GM12878 (cell line): ENCODE data around the gene FLT1. TPM values are rescaled to one million over a fixed set of nuclear protein-coding genes. Genes with fewer than 3 reads are reported as not detected.

Experiments used
- ATAC-seq: fragments of 200-7000 bp; cut with Tn5 transposase; 3 replicates; pipeline ENCODE4 v1.9.1; 2020; ENCODE audit warnings: mild to moderate bottlenecking, moderate library complexity
- BruUV-seq: library from RNA; stranded (reverse); fragments of 400-500 nt; replicated peaks from 2 replicates; lab custom pipeline; 2021; lab: Mats Ljungman, UMichigan
- CTCF ChIA-PET: fragments of 300-600 bp; sonication (Branson Sonifier 250); formaldehyde crosslinking; extraction: SDS; loops from one replicate; lab custom pipeline; 2021; ENCODE audit warnings: inconsistent platforms; lab: Yijun Ruan, JAX
- POLR2A ChIA-PET: fragments of 350-600 bp; formaldehyde crosslinking; extraction: SDS; loops from one replicate; lab custom pipeline; 2021; ENCODE audit warnings: inconsistent platforms; lab: Charles Lee
- RAD21 ChIA-PET: fragments of 300-600 bp; sonication (Branson Sonifier 250); formaldehyde crosslinking; loops from one replicate; lab custom pipeline; 2023; ENCODE audit warnings: antibody characterized with exemption; ENCODE audit not compliant: unreplicated experiment; lab: Charles Lee
- SMC1A ChIA-PET: fragments of 300-600 bp; sonication (Branson Sonifier 250); formaldehyde crosslinking; loops from one replicate; lab custom pipeline; 2023; ENCODE audit not compliant: unreplicated experiment, uncharacterized antibody; lab: Charles Lee
- DNase-seq: peaks from one replicate; pipeline ENCODE4 v3.0.0-alpha.2; 2011; ENCODE audit warnings: low read depth, low spot score
- FAIRE-seq: peaks from 3 replicates; lab custom pipeline; 2011; peaks lifted over from hg19 to GRCh38; lab: Jason Lieb, UNC
- H2AFZ ChIP-seq: 2 replicates; pipeline ENCODE4 v1.6.0; 2011; ENCODE audit warnings: low read depth, low read length, control low read depth; ENCODE audit not compliant: control insufficient read depth
- H3K27ac ChIP-seq: 2 replicates; pipeline ENCODE4 v1.5.1; 2011; ENCODE audit warnings: control low read depth; ENCODE audit not compliant: control insufficient read depth, insufficient read depth
- H3K27me3 ChIP-seq, 2 experiments: replicated peaks in 1 of 2; 2 replicates each; pipeline versions ENCODE4 v1.6.0 to v1.6.1; 2011; ENCODE audit warnings: low read length in 1 of 2; ENCODE audit not compliant: control insufficient read depth in 2 of 2, insufficient read depth in 2 of 2
- H3K36me3 ChIP-seq, 2 experiments: 2 replicates each; pipeline ENCODE4 v1.5.1; 2011; ENCODE audit warnings: low read length in 1 of 2; ENCODE audit not compliant: control insufficient read depth in 2 of 2, insufficient read depth in 2 of 2
- H3K4me1 ChIP-seq: 2 replicates; pipeline ENCODE4 v1.6.1; 2011; ENCODE audit warnings: mild to moderate bottlenecking, low read length, moderate library complexity, mixed read lengths; ENCODE audit not compliant: control insufficient read depth, insufficient read depth
- H3K4me2 ChIP-seq: 2 replicates; pipeline ENCODE4 v1.6.0; 2011; ENCODE audit warnings: control low read depth; ENCODE audit not compliant: control insufficient read depth, insufficient read depth
- H3K4me3 ChIP-seq: fragments of 200-600 bp; sonication (generic); 2 replicates; pipeline ENCODE4 v1.5.1; 2016
- H3K79me2 ChIP-seq: 2 replicates; pipeline ENCODE4 v1.6.0; 2011; ENCODE audit warnings: low read length; ENCODE audit not compliant: control insufficient read depth, insufficient read depth
- H3K9ac ChIP-seq: 2 replicates; pipeline ENCODE4 v1.8.0; 2011; ENCODE audit warnings: low read length, control low read depth, mixed read lengths; ENCODE audit not compliant: control insufficient read depth, insufficient read depth
- H3K9me3 ChIP-seq: replicated peaks from 3 replicates; pipeline ENCODE4 v1.5.1; 2011; ENCODE audit warnings: mild to moderate bottlenecking, low read length; ENCODE audit not compliant: control insufficient read depth, insufficient read depth
- H4K20me1 ChIP-seq: 2 replicates; pipeline ENCODE4 v1.6.0; 2011; ENCODE audit not compliant: control insufficient read depth, insufficient read depth
- ATF7 ChIP-seq: fragments of 450-650 bp; IDR thresholded peaks from 2 replicates; pipeline ENCODE4 v1.6.1; 2016; ENCODE audit warnings: low read depth, mild to moderate bottlenecking
- BRCA1 ChIP-seq: IDR thresholded peaks from 2 replicates; pipeline ENCODE4 v1.6.1; 2011; ENCODE audit warnings: low read depth, low read length, improper control_type of control experiment
- FOS ChIP-seq: IDR thresholded peaks from 3 replicates; pipeline ENCODE4 v1.6.1; 2011; ENCODE audit warnings: borderline replicate concordance; ENCODE audit not compliant: insufficient read length; ENCODE audit errors: extremely low read depth
- HCFC1 ChIP-seq: fragments of 150-350 bp; IDR thresholded peaks from 2 replicates; pipeline ENCODE4 v1.6.1; 2014; ENCODE audit warnings: low read length
- HSF1 ChIP-seq: fragments of 150-350 bp; IDR thresholded peaks from 2 replicates; pipeline ENCODE4 v1.6.1; 2014; ENCODE audit warnings: mild to moderate bottlenecking, low read depth, low read length
- JUNB ChIP-seq: IDR thresholded peaks from 2 replicates; pipeline ENCODE4 v1.6.1; 2016; ENCODE audit warnings: antibody characterized with exemption, mild to moderate bottlenecking
- MTA2 ChIP-seq: fragments of 450-650 bp; IDR thresholded peaks from 2 replicates; pipeline ENCODE4 v1.6.1; 2016; ENCODE audit warnings: low read depth, mild to moderate bottlenecking, moderate library complexity
- MYC ChIP-seq: IDR thresholded peaks from 2 replicates; pipeline ENCODE4 v1.6.1; 2011; ENCODE audit warnings: mild to moderate bottlenecking, low read length, moderate library complexity, inconsistent platforms; ENCODE audit not compliant: insufficient read depth, insufficient replicate concordance, insufficient read length, severe bottlenecking
- RELA ChIP-seq: fragments of 450-650 bp; IDR thresholded peaks from 2 replicates; pipeline ENCODE4 v1.8.0; 2014; ENCODE audit warnings: borderline replicate concordance; ENCODE audit not compliant: partially characterized antibody
- TCF12 ChIP-seq: IDR thresholded peaks from 2 replicates; pipeline ENCODE4 v1.6.1; 2011; ENCODE audit warnings: low read depth, mild to moderate bottlenecking, low read length
- WRNIP1 ChIP-seq: IDR thresholded peaks from 2 replicates; pipeline ENCODE4 v1.6.1; 2011; ENCODE audit warnings: low read depth, low read length, improper control_type of control experiment, borderline replicate concordance
- YY1 ChIP-seq: IDR thresholded peaks from 2 replicates; pipeline ENCODE4 v1.6.1; 2011; ENCODE audit warnings: low read depth, mild to moderate bottlenecking, low read length
- ZBTB4 ChIP-seq: fragments of 450-650 bp; formaldehyde crosslinking; IDR thresholded peaks from 2 replicates; pipeline ENCODE4 v1.4.0; 2022; ENCODE audit warnings: mild to moderate bottlenecking, moderate library complexity
- ZNF592 ChIP-seq: fragments of 450-650 bp; IDR thresholded peaks from 2 replicates; pipeline ENCODE4 v1.6.1; 2017; ENCODE audit warnings: mild to moderate bottlenecking, moderate library complexity
- ZZZ3 ChIP-seq: IDR thresholded peaks from 2 replicates; pipeline ENCODE4 v1.6.1; 2011; ENCODE audit warnings: low read depth; ENCODE audit not compliant: control insufficient read depth, insufficient read length
- WGBS: methylation state at CpG from one replicate; pipeline ENCODE4 v1.1.6; 2016; ENCODE audit warnings: low lambda C conversion rate; ENCODE audit not compliant: insufficient replicate concordance, insufficient coverage; ENCODE audit errors: missing lambda C conversion rate; 5-methylcytosine and 5-hydroxymethylcytosine counted together
- in situ Hi-C: fragments of 300-500 bp; cut with MboI; formaldehyde crosslinking; loops from 9 replicates; pipeline ENCODE4 v1.14.3; 2018; ENCODE audit warnings: mixed read lengths
- intact Hi-C: fragments of 100-400 bp; cut with micrococcal nuclease; formaldehyde crosslinking; loops from one replicate; pipeline ENCODE4 v1.14.2; 2022; ENCODE audit not compliant: unreplicated experiment
- polyA plus RNA-seq, 11 experiments: library from polyadenylated mRNA; depleted of rRNA in 4 of 11; unstranded in 6 of 11; stranded (reverse) in 5 of 11; fragments of >200 nt; fragmentation: Nextera tagmentation in 4 of 11; fragmentation: Illumina TruSeq in 1 of 11; extraction: Ambion mirVana in 4 of 11; extraction: Trizol in 1 of 11; gene quantifications; 1 replicate in 1 of 11; 2 replicates in 10 of 11; pipeline versions ENCODE4 v1.2.1 to v1.2.3, GENCODE V29; 2011 to 2016; ENCODE audit warnings: inconsistent platforms in 2 of 11, missing spikeins in 2 of 11, low read depth in 1 of 11
- total RNA-seq, 4 experiments: library from RNA; depleted of rRNA in 3 of 4; stranded (reverse); fragments of >200 nt in 3 of 4; fragmentation: Illumina TruSeq in 1 of 4; extraction: Trizol in 1 of 4; gene quantifications; 2 replicates each; pipeline versions ENCODE4 v1.2.1 to v1.2.3, GENCODE V29; 2013 to 2021

FLT1 gene
- total and polyA plus RNA-seq, 10 of the 15 experiments (the other 5 are each of a cell fraction or from before 2014, with no cell fraction given): 0.55 to 5.6 (median 0.84) TPM

- no peaks in the 10 kb centered on the region for H4K20me1 ChIP-seq
- H3K4me2 ChIP-seq: no peak overlapping the region
- peaks cover 0 to 6% of the 10 kb centered on the region in 2 experiments; a peak in 3 of 4 replicates for H3K36me3 ChIP-seq
- H3K79me2 ChIP-seq: no peaks in the 10 kb centered on the region
- ChIA-PET RAD21 (no interaction called here), SMC1A (no interaction called here), CTCF (no interaction called here), POLR2A (no interaction called here)
- intact Hi-C loops: no loop called here
- WGBS: 97% methylated on average over 3 of the region's 3 CpGs
- no peak overlapping the region for H3K27ac ChIP-seq
- H3K4me1 ChIP-seq: no peaks in the 10 kb centered on the region
- FAIRE-seq (no peak), DNase-seq (no peak), ATAC-seq (no peak)
- no peak for TF ChIP-seq YY1
- no peak for TF ChIP-seq MTA2
- TF ChIP-seq HCFC1: no peak
- TF ChIP-seq ZNF592: no peak
- TF ChIP-seq ZBTB4 (CRISPR knock-in tag): no peak
- TF ChIP-seq JUNB: no peak
- no peak for TF ChIP-seq RELA
- TF ChIP-seq MYC: no peak
- TF ChIP-seq ZZZ3: no peak
- no peak for TF ChIP-seq TCF12
- no peak for TF ChIP-seq WRNIP1
- TF ChIP-seq BRCA1: no peak
- TF ChIP-seq FOS: no peak
- no peak for TF ChIP-seq ATF7
- no peak for TF ChIP-seq HSF1
- no TSS peak for BruUV-seq
- no peaks in the 10 kb centered on the region for H3K27me3 ChIP-seq
- no peak overlapping the region for H2AFZ ChIP-seq
- H3K4me3 ChIP-seq: no peak overlapping the region
- no peaks in the 10 kb centered on the region for H3K9me3 ChIP-seq
- H3K9ac ChIP-seq: no peak overlapping the region
- in situ Hi-C loops: no loop called here
These were observed 197.6 kb downstream of the FLT1 start for GRCh38 chr13:28297341-28297740.
